B cell (primary cell): ENCODE measurements around the gene PIK3C2G.

Experiments
- CTCF ChIP-seq: fragments of 200-600 bp; IDR thresholded peaks from one replicate; pipeline ENCODE4 v1.8.0; 2022; ENCODE audit warnings: antibody characterized with exemption, mild to moderate bottlenecking
- EZH2 ChIP-seq: IDR thresholded peaks from 2 replicates; pipeline ENCODE4 v1.6.1; 2012; ENCODE audit warnings: borderline replicate concordance, low read depth, mild to moderate bottlenecking, moderate library complexity, low read length; ENCODE audit not compliant: insufficient read depth, poor library complexity, severe bottlenecking

- TF ChIP-seq CTCF, result no peak
- no peak for TF ChIP-seq EZH2
These were observed 319.4 kb downstream of the PIK3C2G start for GRCh38 chr12:18580706-18581105.
